ENCODE results near the gene ACOXL.

- TF ChIP-seq, protein P1, sequence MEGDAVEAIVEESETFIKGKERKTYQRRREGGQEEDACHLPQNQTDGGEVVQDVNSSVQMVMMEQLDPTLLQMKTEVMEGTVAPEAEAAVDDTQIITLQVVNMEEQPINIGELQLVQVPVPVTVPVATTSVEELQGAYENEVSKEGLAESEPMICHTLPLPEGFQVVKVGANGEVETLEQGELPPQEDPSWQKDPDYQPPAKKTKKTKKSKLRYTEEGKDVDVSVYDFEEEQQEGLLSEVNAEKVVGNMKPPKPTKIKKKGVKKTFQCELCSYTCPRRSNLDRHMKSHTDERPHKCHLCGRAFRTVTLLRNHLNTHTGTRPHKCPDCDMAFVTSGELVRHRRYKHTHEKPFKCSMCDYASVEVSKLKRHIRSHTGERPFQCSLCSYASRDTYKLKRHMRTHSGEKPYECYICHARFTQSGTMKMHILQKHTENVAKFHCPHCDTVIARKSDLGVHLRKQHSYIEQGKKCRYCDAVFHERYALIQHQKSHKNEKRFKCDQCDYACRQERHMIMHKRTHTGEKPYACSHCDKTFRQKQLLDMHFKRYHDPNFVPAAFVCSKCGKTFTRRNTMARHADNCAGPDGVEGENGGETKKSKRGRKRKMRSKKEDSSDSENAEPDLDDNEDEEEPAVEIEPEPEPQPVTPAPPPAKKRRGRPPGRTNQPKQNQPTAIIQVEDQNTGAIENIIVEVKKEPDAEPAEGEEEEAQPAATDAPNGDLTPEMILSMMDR (IDR thresholded peaks at IDR 0.05; ENCODE audit: low read length): no peak
- TF ChIP-seq EZH2 (IDR thresholded peaks at IDR 0.05; ENCODE audit: borderline replicate concordance, low read length): no peak
Measured at GRCh38 chr2:111155610-111156009, 423.2 kb downstream of the ACOXL start.
